Progenitor cell of endocrine pancreas (in vitro differentiated cells): ENCODE data around the gene ZNF799. TPM values are rescaled to one million over a fixed set of nuclear protein-coding genes. Genes with fewer than 3 reads are reported as not detected.

Experiments used
- DNase-seq: peaks from one replicate; pipeline ENCODE4 v3.0.0; 2021; ENCODE audit warnings: low spot score; ENCODE audit not compliant: unreplicated experiment
- H3K27ac Mint-ChIP-seq: 2 replicates; pipeline ENCODE4 v1.8.0; 2021; ENCODE audit warnings: mild to moderate bottlenecking, moderate library complexity, mixed read lengths
- H3K27me3 Mint-ChIP-seq: 2 replicates; pipeline ENCODE4 v1.8.0; 2021; ENCODE audit warnings: mixed read lengths
- H3K36me3 Mint-ChIP-seq: 2 replicates; pipeline ENCODE4 v1.8.0; 2022; ENCODE audit warnings: mixed read lengths; ENCODE audit not compliant: insufficient read depth
- H3K4me1 Mint-ChIP-seq: 2 replicates; pipeline ENCODE4 v1.8.0; 2021; ENCODE audit warnings: low read depth, mixed read lengths
- H3K4me3 Mint-ChIP-seq: 2 replicates; pipeline ENCODE4 v1.8.0; 2021; ENCODE audit warnings: low read depth, mild to moderate bottlenecking, moderate library complexity, mixed read lengths
- H3K9me3 Mint-ChIP-seq: 2 replicates; pipeline ENCODE4 v1.8.0; 2021; ENCODE audit warnings: low read depth, mixed read lengths
- CTCF ChIP-seq: fragments of 200-600 bp; sonication (generic); IDR thresholded peaks from one replicate; pipeline ENCODE4 v1.5.0; 2021; ENCODE audit warnings: antibody characterized with exemption, mild to moderate bottlenecking; ENCODE audit not compliant: unreplicated experiment
- total RNA-seq: library from RNA; stranded (reverse); gene quantifications from 2 replicates; pipeline ENCODE4 v1.2.1, GENCODE V29; 2021

Gene ZNF799
- total RNA-seq, 1 donor from 2014 or later = 9.0 TPM

DNA sequence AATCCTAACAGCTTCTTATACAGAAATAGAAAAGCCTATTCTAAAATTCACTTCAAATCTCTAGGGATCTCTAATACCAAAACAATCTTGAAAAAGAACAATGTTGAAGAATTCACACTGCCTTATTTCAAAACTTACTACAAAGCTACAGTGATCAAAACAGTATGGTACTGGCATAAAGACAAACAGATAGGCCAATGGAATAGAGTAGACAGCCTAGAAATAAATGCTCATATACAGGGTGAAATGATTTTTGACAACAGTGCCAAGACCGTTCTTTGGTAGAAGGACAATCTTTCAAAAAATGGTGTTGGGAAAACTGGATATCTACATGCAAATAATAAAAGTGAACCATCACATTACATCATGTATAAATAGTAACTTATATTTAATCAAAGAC lies 55.9 kb downstream of the ZNF799 start:
- no peaks in the 10 kb centered on the region for H3K4me1 Mint-ChIP-seq
- H3K36me3 Mint-ChIP-seq = peaks cover 44% of the 10 kb centered on the region
- no peak overlapping the region for H3K27ac Mint-ChIP-seq
- no peak for TF ChIP-seq CTCF
- H3K4me3 Mint-ChIP-seq = no peak overlapping the region
- DNase-seq = no peak
- peaks cover 49% of the 10 kb centered on the region for H3K9me3 Mint-ChIP-seq
- H3K27me3 Mint-ChIP-seq = no peaks in the 10 kb centered on the region

Other genes with a start within 250 kb of the ZNF799 start
- 28.0 and 29.7 TPM in 2 replicates for gene ZNF625, start 244.5 kb downstream of the ZNF799 start, total RNA-seq
- gene ZNF136, start 238.2 kb downstream of the ZNF799 start, total RNA-seq = 15.3 and 15.6 TPM in 2 replicates
- gene ZNF44, start 106.4 kb downstream of the ZNF799 start, total RNA-seq = 16.1 and 16.7 TPM in 2 replicates
- gene ZNF563, start 67.6 kb downstream of the ZNF799 start, total RNA-seq = 1.6 and 2.0 TPM in 2 replicates
- 4.1 and 5.4 TPM in 2 replicates for gene ZNF442, start 35.6 kb downstream of the ZNF799 start, total RNA-seq
- gene ZNF443, start 39.8 kb upstream of the ZNF799 start, total RNA-seq = 13.8 and 14.2 TPM in 2 replicates
- 5.8 and 9.1 TPM in 2 replicates for gene ZNF709, start 83.5 kb upstream of the ZNF799 start, total RNA-seq
- gene ZNF564, start 150.2 kb upstream of the ZNF799 start, total RNA-seq = 18.9 and 23.1 TPM in 2 replicates
- gene ZNF490, start 209.5 kb upstream of the ZNF799 start, total RNA-seq = 12.7 and 15.1 TPM in 2 replicates
- 22.3 and 24.3 TPM in 2 replicates for gene ZNF791, start 209.6 kb upstream of the ZNF799 start, total RNA-seq